H1 (cell line): Measurements from ENCODE around the gene PTGES3L. TPM values are rescaled to one million over a fixed set of nuclear protein-coding genes. Genes with fewer than 3 reads are reported as not detected.

Experiments used
- EP300 ChIP-seq, 2 experiments: IDR thresholded peaks; 1 replicate in 1 of 2; 2 replicates in 1 of 2; pipeline ENCODE4 v1.6.1; 2011 to 2012; ENCODE audit warnings: low read depth in 2 of 2, low read length in 2 of 2, mild to moderate bottlenecking in 2 of 2, borderline replicate concordance in 1 of 2, inconsistent platforms in 1 of 2, moderate library complexity in 1 of 2
- RFX5 ChIP-seq: IDR thresholded peaks from 2 replicates; pipeline ENCODE4 v1.6.1; 2011; ENCODE audit warnings: low read depth, low read length, improper control_type of control experiment, borderline replicate concordance
- polyA plus RNA-seq, 7 experiments: library from polyadenylated mRNA; depleted of rRNA in 3 of 7; stranded (reverse) in 5 of 7; unstranded in 2 of 7; fragments of >200 nt in 5 of 7; fragments of 200-250 nt in 2 of 7; gene quantifications; 1 replicate in 5 of 7; 2 replicates in 1 of 7; 4 replicates in 1 of 7; pipeline versions ENCODE4 v1.2.1 to v1.2.3, GENCODE V29; 2011 to 2013; ENCODE audit warnings: missing spikeins in 2 of 7, mixed read lengths in 2 of 7
- total RNA-seq: library from RNA; stranded (reverse); fragmentation: NEBNext Ultra II Directional; extraction: Animal tissue kit (Norgen Biotek cat#: 25700); gene quantifications from 2 replicates; pipeline ENCODE4 v1.2.1, GENCODE V29; 2021
- TF ChIP-seq, protein P1 (sequence below): IDR thresholded peaks from 2 replicates; pipeline ENCODE4 v1.6.1; 2011; ENCODE audit warnings: low read depth, mild to moderate bottlenecking, low read length; ENCODE audit not compliant: insufficient read depth
- TF ChIP-seq, protein P2 (sequence below): fragments of 300-600 bp; sonication (generic); IDR thresholded peaks from 2 replicates; pipeline ENCODE4 v1.7.1; 2012; ENCODE audit warnings: low read length, moderate library complexity, mild to moderate bottlenecking, inconsistent platforms; ENCODE audit not compliant: insufficient replicate concordance

Gene PTGES3L
- total and polyA plus RNA-seq, 2 of the 8 experiments (the other 6 are each of a cell fraction or from before 2014, with no cell fraction given) = 3.0 to 3.6 TPM

DNA sequence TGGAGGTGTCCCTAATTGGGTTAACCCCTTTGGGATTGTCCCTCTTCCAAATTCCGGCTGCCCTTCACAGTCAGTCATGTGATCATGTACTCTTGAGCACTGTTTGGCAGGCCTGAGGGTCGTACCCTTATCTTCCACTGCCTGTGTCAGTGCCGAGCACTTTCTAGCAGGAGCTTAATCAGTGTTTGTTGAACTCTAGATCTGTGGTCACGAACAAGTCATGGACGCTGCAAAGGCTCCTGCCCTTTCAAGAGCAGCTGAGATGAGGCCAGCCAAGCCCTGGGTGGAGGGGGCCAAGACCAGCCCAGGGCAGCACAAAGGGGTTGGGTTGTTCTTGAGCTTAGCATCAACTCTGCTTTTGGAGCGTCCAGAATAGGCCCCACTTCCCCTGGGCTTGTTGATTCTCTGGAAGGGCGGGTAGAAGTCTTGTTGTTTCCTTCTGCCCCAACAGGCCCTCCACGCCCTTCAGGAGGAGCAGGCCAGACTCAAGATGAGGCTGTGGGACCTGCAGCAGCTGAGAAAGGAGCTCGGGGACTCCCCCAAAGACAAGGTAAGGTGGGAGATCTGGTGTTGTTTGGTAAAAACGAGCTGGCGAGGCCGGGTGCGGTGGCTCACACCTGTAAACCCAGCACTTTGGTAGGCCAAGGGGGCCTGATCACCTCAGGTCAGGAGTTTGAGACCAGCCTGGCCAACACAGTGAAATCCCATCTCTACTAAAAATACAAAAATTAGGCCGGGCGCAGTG lies 32.0 kb upstream of the PTGES3L start (continued):
- no peak for TF ChIP-seq RFX5
- TF ChIP-seq EP300 (IDR thresholded peaks at IDR 0.05; ENCODE audit: borderline replicate concordance in 1 of 2, low read depth in 2 of 2, low read length in 2 of 2) = no peak
- TF ChIP-seq, protein P1, sequence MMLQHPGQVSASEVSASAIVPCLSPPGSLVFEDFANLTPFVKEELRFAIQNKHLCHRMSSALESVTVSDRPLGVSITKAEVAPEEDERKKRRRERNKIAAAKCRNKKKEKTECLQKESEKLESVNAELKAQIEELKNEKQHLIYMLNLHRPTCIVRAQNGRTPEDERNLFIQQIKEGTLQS = no peak
- TF ChIP-seq, protein P2, sequence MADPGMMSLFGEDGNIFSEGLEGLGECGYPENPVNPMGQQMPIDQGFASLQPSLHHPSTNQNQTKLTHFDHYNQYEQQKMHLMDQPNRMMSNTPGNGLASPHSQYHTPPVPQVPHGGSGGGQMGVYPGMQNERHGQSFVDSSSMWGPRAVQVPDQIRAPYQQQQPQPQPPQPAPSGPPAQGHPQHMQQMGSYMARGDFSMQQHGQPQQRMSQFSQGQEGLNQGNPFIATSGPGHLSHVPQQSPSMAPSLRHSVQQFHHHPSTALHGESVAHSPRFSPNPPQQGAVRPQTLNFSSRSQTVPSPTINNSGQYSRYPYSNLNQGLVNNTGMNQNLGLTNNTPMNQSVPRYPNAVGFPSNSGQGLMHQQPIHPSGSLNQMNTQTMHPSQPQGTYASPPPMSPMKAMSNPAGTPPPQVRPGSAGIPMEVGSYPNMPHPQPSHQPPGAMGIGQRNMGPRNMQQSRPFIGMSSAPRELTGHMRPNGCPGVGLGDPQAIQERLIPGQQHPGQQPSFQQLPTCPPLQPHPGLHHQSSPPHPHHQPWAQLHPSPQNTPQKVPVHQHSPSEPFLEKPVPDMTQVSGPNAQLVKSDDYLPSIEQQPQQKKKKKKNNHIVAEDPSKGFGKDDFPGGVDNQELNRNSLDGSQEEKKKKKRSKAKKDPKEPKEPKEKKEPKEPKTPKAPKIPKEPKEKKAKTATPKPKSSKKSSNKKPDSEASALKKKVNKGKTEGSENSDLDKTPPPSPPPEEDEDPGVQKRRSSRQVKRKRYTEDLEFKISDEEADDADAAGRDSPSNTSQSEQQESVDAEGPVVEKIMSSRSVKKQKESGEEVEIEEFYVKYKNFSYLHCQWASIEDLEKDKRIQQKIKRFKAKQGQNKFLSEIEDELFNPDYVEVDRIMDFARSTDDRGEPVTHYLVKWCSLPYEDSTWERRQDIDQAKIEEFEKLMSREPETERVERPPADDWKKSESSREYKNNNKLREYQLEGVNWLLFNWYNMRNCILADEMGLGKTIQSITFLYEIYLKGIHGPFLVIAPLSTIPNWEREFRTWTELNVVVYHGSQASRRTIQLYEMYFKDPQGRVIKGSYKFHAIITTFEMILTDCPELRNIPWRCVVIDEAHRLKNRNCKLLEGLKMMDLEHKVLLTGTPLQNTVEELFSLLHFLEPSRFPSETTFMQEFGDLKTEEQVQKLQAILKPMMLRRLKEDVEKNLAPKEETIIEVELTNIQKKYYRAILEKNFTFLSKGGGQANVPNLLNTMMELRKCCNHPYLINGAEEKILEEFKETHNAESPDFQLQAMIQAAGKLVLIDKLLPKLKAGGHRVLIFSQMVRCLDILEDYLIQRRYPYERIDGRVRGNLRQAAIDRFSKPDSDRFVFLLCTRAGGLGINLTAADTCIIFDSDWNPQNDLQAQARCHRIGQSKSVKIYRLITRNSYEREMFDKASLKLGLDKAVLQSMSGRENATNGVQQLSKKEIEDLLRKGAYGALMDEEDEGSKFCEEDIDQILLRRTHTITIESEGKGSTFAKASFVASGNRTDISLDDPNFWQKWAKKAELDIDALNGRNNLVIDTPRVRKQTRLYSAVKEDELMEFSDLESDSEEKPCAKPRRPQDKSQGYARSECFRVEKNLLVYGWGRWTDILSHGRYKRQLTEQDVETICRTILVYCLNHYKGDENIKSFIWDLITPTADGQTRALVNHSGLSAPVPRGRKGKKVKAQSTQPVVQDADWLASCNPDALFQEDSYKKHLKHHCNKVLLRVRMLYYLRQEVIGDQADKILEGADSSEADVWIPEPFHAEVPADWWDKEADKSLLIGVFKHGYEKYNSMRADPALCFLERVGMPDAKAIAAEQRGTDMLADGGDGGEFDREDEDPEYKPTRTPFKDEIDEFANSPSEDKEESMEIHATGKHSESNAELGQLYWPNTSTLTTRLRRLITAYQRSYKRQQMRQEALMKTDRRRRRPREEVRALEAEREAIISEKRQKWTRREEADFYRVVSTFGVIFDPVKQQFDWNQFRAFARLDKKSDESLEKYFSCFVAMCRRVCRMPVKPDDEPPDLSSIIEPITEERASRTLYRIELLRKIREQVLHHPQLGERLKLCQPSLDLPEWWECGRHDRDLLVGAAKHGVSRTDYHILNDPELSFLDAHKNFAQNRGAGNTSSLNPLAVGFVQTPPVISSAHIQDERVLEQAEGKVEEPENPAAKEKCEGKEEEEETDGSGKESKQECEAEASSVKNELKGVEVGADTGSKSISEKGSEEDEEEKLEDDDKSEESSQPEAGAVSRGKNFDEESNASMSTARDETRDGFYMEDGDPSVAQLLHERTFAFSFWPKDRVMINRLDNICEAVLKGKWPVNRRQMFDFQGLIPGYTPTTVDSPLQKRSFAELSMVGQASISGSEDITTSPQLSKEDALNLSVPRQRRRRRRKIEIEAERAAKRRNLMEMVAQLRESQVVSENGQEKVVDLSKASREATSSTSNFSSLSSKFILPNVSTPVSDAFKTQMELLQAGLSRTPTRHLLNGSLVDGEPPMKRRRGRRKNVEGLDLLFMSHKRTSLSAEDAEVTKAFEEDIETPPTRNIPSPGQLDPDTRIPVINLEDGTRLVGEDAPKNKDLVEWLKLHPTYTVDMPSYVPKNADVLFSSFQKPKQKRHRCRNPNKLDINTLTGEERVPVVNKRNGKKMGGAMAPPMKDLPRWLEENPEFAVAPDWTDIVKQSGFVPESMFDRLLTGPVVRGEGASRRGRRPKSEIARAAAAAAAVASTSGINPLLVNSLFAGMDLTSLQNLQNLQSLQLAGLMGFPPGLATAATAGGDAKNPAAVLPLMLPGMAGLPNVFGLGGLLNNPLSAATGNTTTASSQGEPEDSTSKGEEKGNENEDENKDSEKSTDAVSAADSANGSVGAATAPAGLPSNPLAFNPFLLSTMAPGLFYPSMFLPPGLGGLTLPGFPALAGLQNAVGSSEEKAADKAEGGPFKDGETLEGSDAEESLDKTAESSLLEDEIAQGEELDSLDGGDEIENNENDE = no peak
